IMR-90 (cell line): Measurements from ENCODE around the gene RGSL1. TPM values are rescaled to one million over a fixed set of nuclear protein-coding genes. Genes with fewer than 3 reads are reported as not detected.

Experiments
- ATAC-seq: fragments of 200-7000 bp; cut with Tn5 transposase; 2 replicates; pipeline ENCODE4 v1.9.1; 2020; ENCODE audit warnings: low read depth, mild to moderate bottlenecking, moderate library complexity
- BruUV-seq: library from RNA; stranded (reverse); fragments of 400-500 nt; replicated peaks from 2 replicates; lab custom pipeline; 2021; lab: Mats Ljungman, UMichigan
- CTCF ChIA-PET: fragments of 300-600 bp; formaldehyde crosslinking; extraction: SDS; loops from one replicate; lab custom pipeline; 2021; ENCODE audit warnings: antibody characterized with exemption; lab: Yijun Ruan, JAX
- POLR2A ChIA-PET: fragments of 300-600 bp; sonication (Branson Sonifier 250); formaldehyde crosslinking; loops from one replicate; lab custom pipeline; 2022; ENCODE audit warnings: antibody characterized with exemption; ENCODE audit not compliant: unreplicated experiment; lab: Charles Lee
- DNase-seq: peaks from one replicate; pipeline ENCODE4 v3.0.0; 2013
- H2AFZ ChIP-seq: replicated peaks from 2 replicates; pipeline ENCODE3; 2013; ENCODE audit warnings: low read length, mild to moderate bottlenecking; ENCODE audit not compliant: poor library complexity
- H2AK5ac ChIP-seq: 2 replicates; pipeline ENCODE4 v1.6.1; 2013; ENCODE audit warnings: low read depth, low read length, inconsistent platforms
- H2AK9ac ChIP-seq: replicated peaks from 2 replicates; pipeline ENCODE3; 2013; ENCODE audit warnings: mild to moderate bottlenecking, low read depth, low read length, moderate library complexity; ENCODE audit not compliant: poor library complexity
- H2BK120ac ChIP-seq: 2 replicates; pipeline ENCODE4 v1.6.1; 2013; ENCODE audit warnings: low read depth, low read length, inconsistent platforms
- H2BK15ac ChIP-seq: 3 replicates; pipeline ENCODE4 v1.6.1; 2013; ENCODE audit warnings: low read depth, low read length, inconsistent platforms
- H2BK20ac ChIP-seq: 2 replicates; pipeline ENCODE4 v1.6.1; 2013; ENCODE audit warnings: low read depth, mild to moderate bottlenecking, inconsistent platforms, low read length, moderate library complexity
- H2BK5ac ChIP-seq: 2 replicates; pipeline ENCODE4 v1.6.1; 2013; ENCODE audit warnings: mild to moderate bottlenecking, low read depth, low read length, inconsistent platforms; ENCODE audit not compliant: poor library complexity, severe bottlenecking
- H3K14ac ChIP-seq: replicated peaks from 2 replicates; pipeline ENCODE4 v1.6.1; 2013; ENCODE audit warnings: low read depth, low read length, inconsistent platforms
- H3K18ac ChIP-seq: 2 replicates; pipeline ENCODE4 v1.6.1; 2013; ENCODE audit warnings: low read depth, low read length, control low read depth
- H3K23ac ChIP-seq: 2 replicates; pipeline ENCODE4 v1.6.1; 2013; ENCODE audit warnings: low read depth, low read length, inconsistent platforms
- H3K27ac ChIP-seq: 2 replicates; pipeline ENCODE4 v1.5.1; 2013; ENCODE audit warnings: mild to moderate bottlenecking, control low read depth, low read length; ENCODE audit not compliant: insufficient read depth
- H3K27me3 ChIP-seq: 2 replicates; pipeline ENCODE4 v1.6.1; 2013; ENCODE audit warnings: low read length; ENCODE audit not compliant: control insufficient read depth, insufficient read depth
- H3K36me3 ChIP-seq: 2 replicates; pipeline ENCODE4 v1.6.1; 2013; ENCODE audit warnings: low read length, mixed read lengths; ENCODE audit not compliant: control insufficient read depth, insufficient read depth
- H3K4ac ChIP-seq: 2 replicates; pipeline ENCODE4 v1.6.1; 2013; ENCODE audit warnings: low read depth, low read length, inconsistent platforms
- H3K4me1 ChIP-seq: 2 replicates; pipeline ENCODE4 v1.6.1; 2013; ENCODE audit warnings: low read length, mixed read lengths; ENCODE audit not compliant: control insufficient read depth, insufficient read depth
- H3K4me2 ChIP-seq: 2 replicates; pipeline ENCODE4 v1.6.1; 2013; ENCODE audit warnings: low read depth, mild to moderate bottlenecking, control low read depth, low read length, moderate library complexity
- H3K4me3 ChIP-seq: 2 replicates; pipeline ENCODE4 v1.5.1; 2013; ENCODE audit warnings: low read depth, mild to moderate bottlenecking, control low read depth, low read length, moderate library complexity; ENCODE audit not compliant: insufficient read depth
- H3K56ac ChIP-seq: 2 replicates; pipeline ENCODE4 v1.6.1; 2013; ENCODE audit warnings: low read length, inconsistent platforms; ENCODE audit not compliant: insufficient read depth; ENCODE audit errors: extremely low read depth
- H3K79me1 ChIP-seq, 2 experiments: 2 replicates each; pipeline ENCODE4 v1.6.1; 2013; ENCODE audit warnings: low read length in 2 of 2, inconsistent platforms in 1 of 2, low read depth in 1 of 2
- H3K9ac ChIP-seq: 2 replicates; pipeline ENCODE4 v1.6.1; 2013; ENCODE audit warnings: low read depth, low read length, control low read depth
- H3K9me1 ChIP-seq: 2 replicates; pipeline ENCODE4 v1.6.1; 2013; ENCODE audit warnings: low read length, inconsistent platforms; ENCODE audit not compliant: insufficient read depth
- H3K9me3 ChIP-seq: 2 replicates; pipeline ENCODE4 v1.6.1; 2013; ENCODE audit warnings: low read length; ENCODE audit not compliant: control insufficient read depth, insufficient read depth
- H4K20me1 ChIP-seq: 2 replicates; pipeline ENCODE4 v1.6.1; 2013; ENCODE audit warnings: low read length, inconsistent platforms; ENCODE audit not compliant: insufficient read depth
- H4K5ac ChIP-seq: 2 replicates; pipeline ENCODE4 v1.6.1; 2013; ENCODE audit warnings: mild to moderate bottlenecking, low read depth, low read length, control low read depth
- H4K8ac ChIP-seq, 2 experiments: 2 replicates each; pipeline ENCODE4 v1.6.1; 2013; ENCODE audit warnings: low read depth in 2 of 2, low read length in 2 of 2, control low read depth in 1 of 2, inconsistent platforms in 1 of 2
- H4K91ac ChIP-seq: 2 replicates; pipeline ENCODE4 v1.6.1; 2013; ENCODE audit warnings: low read depth, low read length, inconsistent platforms; ENCODE audit not compliant: insufficient read depth
- BHLHE40 ChIP-seq: fragments of 150-350 bp; IDR thresholded peaks from 2 replicates; pipeline ENCODE4 v1.6.1; 2016; ENCODE audit warnings: mild to moderate bottlenecking, low read depth, low read length
- ELK1 ChIP-seq: fragments of 150-350 bp; IDR thresholded peaks from 2 replicates; pipeline ENCODE4 v1.6.1; 2016; ENCODE audit warnings: low read depth, mild to moderate bottlenecking, low read length, moderate library complexity, borderline replicate concordance
- FOS ChIP-seq: fragments of 150-350 bp; IDR thresholded peaks from 2 replicates; pipeline ENCODE4 v1.6.1; 2016; ENCODE audit warnings: low read depth, low read length
- MAFK ChIP-seq: IDR thresholded peaks from 2 replicates; pipeline ENCODE4 v1.6.1; 2012; ENCODE audit warnings: low read depth, low read length, improper control_type of control experiment
- MAZ ChIP-seq: IDR thresholded peaks from 2 replicates; pipeline ENCODE4 v1.6.1; 2012; ENCODE audit warnings: low read depth, mild to moderate bottlenecking, low read length, improper control_type of control experiment, moderate library complexity, borderline replicate concordance
- MXI1 ChIP-seq: IDR thresholded peaks from 2 replicates; pipeline ENCODE4 v1.6.1; 2012; ENCODE audit warnings: low read depth, mild to moderate bottlenecking, low read length, moderate library complexity, borderline replicate concordance
- NFE2L2 ChIP-seq: fragments of 150-350 bp; IDR thresholded peaks from 2 replicates; pipeline ENCODE4 v1.6.1; 2016; ENCODE audit warnings: low read depth, mild to moderate bottlenecking, low read length
- POLR2A ChIP-seq: IDR thresholded peaks from 2 replicates; pipeline ENCODE4 v1.6.1; 2012; ENCODE audit warnings: mild to moderate bottlenecking, low read depth, low read length
- RAD21 ChIP-seq: IDR thresholded peaks from 2 replicates; pipeline ENCODE4 v1.6.1; 2012; ENCODE audit warnings: low read length, improper control_type of control experiment
- RCOR1 ChIP-seq: IDR thresholded peaks from 2 replicates; pipeline ENCODE4 v1.6.1; 2012; ENCODE audit warnings: mild to moderate bottlenecking, low read length, improper control_type of control experiment; ENCODE audit not compliant: insufficient replicate concordance
- RFX5 ChIP-seq: IDR thresholded peaks from 2 replicates; pipeline ENCODE4 v1.8.0; 2012; ENCODE audit warnings: low read depth, mild to moderate bottlenecking, low read length, moderate library complexity
- SMC3 ChIP-seq: fragments of 150-350 bp; IDR thresholded peaks from 2 replicates; pipeline ENCODE4 v1.6.1; 2016; ENCODE audit warnings: low read depth, mild to moderate bottlenecking, antibody characterized with exemption, low read length, moderate library complexity
- USF2 ChIP-seq: fragments of 150-350 bp; IDR thresholded peaks from 2 replicates; pipeline ENCODE4 v1.6.1; 2017; ENCODE audit warnings: mild to moderate bottlenecking, antibody characterized with exemption, low read length, low read depth
- dilution Hi-C: fragments of 300-500 bp; cut with HindIII; formaldehyde crosslinking; loops from one replicate; pipeline ENCODE4 v1.14.3; 2018; ENCODE audit warnings: low sequenced_read_pairs; ENCODE audit not compliant: unreplicated experiment
- in situ Hi-C: fragments of 300-500 bp; cut with MboI; formaldehyde crosslinking; loops from 3 replicates; pipeline ENCODE4 v1.14.3; 2019; ENCODE audit warnings: low sequenced_read_pairs, inconsistent platforms, mixed read lengths
- intact Hi-C: fragments of 100-400 bp; cut with micrococcal nuclease; formaldehyde crosslinking; loops from 2 replicates; pipeline ENCODE4 v1.10.0; 2022
- polyA plus RNA-seq, 3 experiments: library from polyadenylated mRNA; depleted of rRNA; stranded (reverse); fragments of >200 nt; gene quantifications; 2 replicates each; pipeline ENCODE4 v1.2.3, GENCODE V29; 2012; ENCODE audit warnings: low replicate concordance in 1 of 3
- total RNA-seq: library from RNA; depleted of rRNA; stranded (reverse); fragments of >200 nt; gene quantifications from 2 replicates; pipeline ENCODE4 v1.2.3, GENCODE V29; 2012
- TF ChIP-seq, protein P1 (sequence below): conservative IDR thresholded peaks from 2 replicates; pipeline ENCODE4 v1.5.1; 2012; ENCODE audit warnings: mild to moderate bottlenecking, low read depth, low read length, improper control_type of control experiment

Gene RGSL1
- total and polyA plus RNA-seq, 2 of the 4 experiments (the other 2 are of a cell fraction): not detected

- Histone ChIP-seq H3K18ac (no peak overlapping the region), H3K27ac (no peak overlapping the region), H2BK120ac (no peak overlapping the region), H2AK9ac (no peak overlapping the region), H4K8ac (no peak overlapping the region), H2AK5ac (no peak overlapping the region), H3K9ac (no peak overlapping the region), H3K36me3 (no peaks in the 10 kb centered on the region), H3K27me3 (no peaks in the 10 kb centered on the region), H2BK15ac (no peak overlapping the region), H2BK20ac (no peak overlapping the region), H3K9me1 (no peaks in the 10 kb centered on the region), H3K4me3 (no peak overlapping the region), H3K79me1 (no peaks in the 10 kb centered on the region), H4K91ac (no peak overlapping the region), H2BK5ac (no peak overlapping the region), H3K23ac (no peak overlapping the region), H3K9me3 (no peaks in the 10 kb centered on the region), H3K4me1 (no peaks in the 10 kb centered on the region), H3K56ac (no peak overlapping the region), H3K4ac (no peak overlapping the region), H2AFZ (no peak overlapping the region), H3K14ac (no peak overlapping the region), H3K4me2 (no peak overlapping the region), H4K5ac (no peak overlapping the region), H4K20me1 (no peaks in the 10 kb centered on the region)
- BruUV-seq: no TSS peak
- ATAC-seq: no peak
- ChIA-PET POLR2A (no interaction called here), CTCF (no interaction called here)
- DNase-seq: no peak
- TF ChIP-seq MAFK: no peak
- TF ChIP-seq RCOR1: no peak
- no peak for TF ChIP-seq BHLHE40
- no peak for TF ChIP-seq SMC3
- no peak for TF ChIP-seq USF2
- TF ChIP-seq RFX5: no peak
- TF ChIP-seq MXI1: no peak
- TF ChIP-seq RAD21: no peak
- TF ChIP-seq, protein P1, sequence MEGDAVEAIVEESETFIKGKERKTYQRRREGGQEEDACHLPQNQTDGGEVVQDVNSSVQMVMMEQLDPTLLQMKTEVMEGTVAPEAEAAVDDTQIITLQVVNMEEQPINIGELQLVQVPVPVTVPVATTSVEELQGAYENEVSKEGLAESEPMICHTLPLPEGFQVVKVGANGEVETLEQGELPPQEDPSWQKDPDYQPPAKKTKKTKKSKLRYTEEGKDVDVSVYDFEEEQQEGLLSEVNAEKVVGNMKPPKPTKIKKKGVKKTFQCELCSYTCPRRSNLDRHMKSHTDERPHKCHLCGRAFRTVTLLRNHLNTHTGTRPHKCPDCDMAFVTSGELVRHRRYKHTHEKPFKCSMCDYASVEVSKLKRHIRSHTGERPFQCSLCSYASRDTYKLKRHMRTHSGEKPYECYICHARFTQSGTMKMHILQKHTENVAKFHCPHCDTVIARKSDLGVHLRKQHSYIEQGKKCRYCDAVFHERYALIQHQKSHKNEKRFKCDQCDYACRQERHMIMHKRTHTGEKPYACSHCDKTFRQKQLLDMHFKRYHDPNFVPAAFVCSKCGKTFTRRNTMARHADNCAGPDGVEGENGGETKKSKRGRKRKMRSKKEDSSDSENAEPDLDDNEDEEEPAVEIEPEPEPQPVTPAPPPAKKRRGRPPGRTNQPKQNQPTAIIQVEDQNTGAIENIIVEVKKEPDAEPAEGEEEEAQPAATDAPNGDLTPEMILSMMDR: no peak
- no peak for TF ChIP-seq POLR2A
- TF ChIP-seq ELK1: no peak
- no peak for TF ChIP-seq NFE2L2
- no peak for TF ChIP-seq FOS
- TF ChIP-seq MAZ: no peak
- intact Hi-C loops: no loop called here
- in situ Hi-C loops: no loop called here
- dilution Hi-C loops: no loop called here
These were observed 28.3 kb downstream of the RGSL1 start for GRCh38 chr1:182478238-182478637.
